HG03521 (cell line): Measurements from ENCODE around the gene PAPOLG.
"Not testable (repeated sequence)": the region's sequence is repeated elsewhere in the genome, so short reads cannot be mapped to it uniquely, and the experiment has no call there.

Experiments used
- ATAC-seq: cut with Tn5 transposase; IDR thresholded peaks from one replicate; pipeline ENCODE4 v1.9.1; 2021; ENCODE audit warnings: mild to moderate bottlenecking, moderate library complexity; ENCODE audit not compliant: unreplicated experiment

Gene PAPOLG

DNA sequence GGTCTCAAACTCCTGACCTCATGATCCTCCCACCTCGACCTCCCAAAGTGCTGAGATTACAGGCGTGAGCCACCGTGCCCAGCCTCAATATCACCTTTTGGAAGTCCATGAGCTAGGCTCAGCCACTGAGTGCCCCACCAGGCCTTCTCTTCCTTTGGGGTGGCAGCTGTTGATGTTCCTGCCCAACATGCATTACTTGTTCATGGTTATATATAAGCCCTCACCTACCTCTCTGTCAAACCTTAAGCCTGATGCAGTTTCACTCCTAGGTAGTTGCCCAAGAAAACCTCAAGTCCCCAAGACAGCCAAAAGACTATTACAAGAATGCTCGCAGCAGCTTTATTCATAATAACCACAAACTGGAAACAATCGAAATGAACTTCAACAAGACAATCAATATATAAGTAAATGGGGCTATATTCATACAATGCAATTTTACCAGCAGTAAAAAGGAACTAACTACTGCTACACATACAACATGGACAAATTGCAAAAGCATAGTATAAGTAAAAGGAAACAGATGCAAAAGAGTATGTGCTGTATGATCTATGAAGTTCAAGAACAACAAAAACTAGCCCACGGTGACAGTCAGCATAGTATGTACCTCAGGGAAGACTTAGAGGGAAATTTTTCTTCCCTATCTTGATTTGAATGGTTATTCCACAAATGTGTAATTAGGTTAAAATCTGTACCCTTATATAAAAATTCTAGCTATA, 65.7 kb downstream of the PAPOLG start:
- no peak for ATAC-seq

DNA sequence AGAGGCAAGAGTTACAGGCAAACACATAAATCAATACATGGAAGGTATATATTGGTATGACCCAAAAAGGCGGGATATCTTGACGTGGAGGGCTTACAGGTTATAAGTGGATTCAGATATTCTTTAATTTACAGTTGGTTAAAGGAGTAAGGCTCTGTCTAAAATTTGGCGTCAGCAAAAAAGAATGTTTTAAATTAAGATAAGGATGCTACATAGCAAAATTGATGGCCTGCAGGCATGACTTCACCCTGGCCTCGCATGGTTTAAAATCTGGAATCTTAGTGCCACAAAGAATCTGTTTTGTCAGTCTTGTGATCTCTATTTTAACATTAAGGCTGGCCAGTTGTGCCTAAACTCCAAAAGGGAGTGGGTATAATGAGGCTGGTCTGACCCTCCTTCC, 66.9 kb downstream of the PAPOLG start:
- ATAC-seq, result no peak

DNA sequence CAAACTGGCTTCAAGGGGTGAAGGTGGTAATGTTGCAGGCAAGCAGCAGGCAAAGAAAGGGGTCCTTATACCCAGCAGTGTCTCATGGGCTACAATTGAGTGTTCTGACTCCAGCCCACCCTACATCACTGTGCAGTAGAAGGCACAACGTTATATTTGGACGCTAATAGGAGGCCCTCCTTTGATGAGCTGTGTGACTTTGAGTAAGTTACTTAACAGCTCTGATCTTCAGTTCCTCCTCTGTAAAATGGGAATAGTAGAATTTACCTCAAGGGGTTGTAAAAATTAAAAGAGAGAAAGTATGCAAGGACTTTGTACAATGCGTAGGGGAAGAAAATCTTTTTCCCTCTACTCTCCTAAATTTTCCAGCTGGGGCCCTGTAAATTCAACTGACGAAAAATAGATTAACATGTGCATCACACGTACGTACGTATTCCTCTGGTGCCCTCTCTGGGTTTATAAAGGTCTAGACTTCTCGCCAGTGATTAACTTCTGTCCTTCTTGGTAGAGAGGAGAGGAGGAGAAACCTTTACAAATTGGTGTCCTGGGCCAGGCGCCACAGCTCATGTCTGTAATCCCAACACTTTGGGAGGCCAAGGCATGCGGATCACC, 67.7 kb downstream of the PAPOLG start:
- no peak for ATAC-seq

DNA sequence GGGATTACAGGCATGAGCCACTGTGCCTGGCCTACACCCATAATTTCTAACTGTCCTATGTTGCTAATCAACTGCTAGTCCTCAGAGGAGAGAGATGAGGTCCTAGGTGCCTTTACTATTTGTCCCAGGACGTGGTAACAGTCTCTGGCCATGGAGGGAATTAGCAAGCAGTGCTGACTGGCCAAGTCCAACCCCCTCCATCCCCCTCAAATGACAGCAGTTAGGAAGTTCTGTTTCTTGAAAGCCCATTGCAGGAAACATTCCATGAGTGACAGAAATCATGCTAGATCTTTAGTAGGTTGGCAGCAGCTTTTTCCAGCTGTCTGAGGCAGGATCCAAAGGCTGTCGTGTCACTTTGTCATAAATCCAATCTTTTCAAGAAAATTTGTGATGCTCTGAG, 69.6 kb downstream of the PAPOLG start:
- ATAC-seq, result no peak

DNA sequence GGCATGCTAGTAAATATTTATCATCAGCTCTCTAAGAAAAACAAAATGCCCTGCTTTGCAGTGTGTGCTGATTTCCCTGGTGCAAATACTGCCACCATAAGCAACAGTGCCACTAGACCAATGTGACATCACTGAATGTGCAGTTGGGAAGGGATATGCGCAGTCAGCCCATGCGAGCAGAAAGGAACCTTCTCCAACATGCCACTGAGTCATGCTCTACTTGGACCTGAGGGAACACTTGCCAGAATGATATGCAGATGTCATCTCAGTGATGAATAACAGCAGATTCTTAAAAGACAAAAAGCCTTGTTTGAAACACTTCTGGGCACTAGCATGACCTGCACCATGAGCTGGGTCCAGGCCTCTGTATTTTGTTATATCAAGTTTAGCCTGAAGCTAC, 70.0 kb downstream of the PAPOLG start:
- no peak for ATAC-seq

DNA sequence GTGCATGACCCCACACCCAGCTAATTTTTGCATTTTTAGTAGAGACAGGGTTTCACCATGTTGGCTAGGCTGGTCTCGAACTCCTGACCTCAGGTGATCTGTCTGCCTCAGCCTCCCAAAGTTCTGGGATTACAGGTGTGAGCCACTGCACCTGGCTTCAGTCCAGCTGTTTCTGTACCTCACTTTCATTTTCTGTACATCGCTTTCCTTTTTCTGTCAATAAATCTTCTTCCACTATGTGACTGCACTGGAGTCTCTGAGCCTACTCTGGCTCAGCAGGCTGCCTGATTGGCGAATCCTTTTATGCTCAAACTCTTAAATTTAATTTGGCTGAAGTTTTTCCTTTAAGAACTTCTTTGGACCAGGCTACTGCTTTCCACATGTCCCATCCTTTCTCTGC, 70.8 kb downstream of the PAPOLG start:
- ATAC-seq, result not testable (repeated sequence)

DNA sequence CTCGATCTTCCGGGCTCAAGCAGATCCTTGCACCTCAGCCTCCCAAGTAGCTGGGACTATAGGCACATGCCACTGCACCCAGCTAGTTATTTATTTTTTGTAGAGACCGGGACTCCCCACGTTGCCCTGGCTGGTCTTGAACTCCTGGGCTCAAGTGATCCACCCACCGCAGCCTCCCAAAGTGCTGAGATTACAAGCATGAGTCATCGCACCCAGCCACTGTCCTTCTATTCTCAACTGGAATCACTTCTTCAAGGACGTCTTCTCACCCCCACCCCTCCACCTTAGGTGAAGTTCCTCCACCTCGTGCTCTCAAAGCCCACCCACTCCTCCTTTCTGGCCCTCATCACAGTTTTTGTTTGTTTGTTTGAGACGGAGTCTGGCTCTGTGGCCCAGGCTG, 71.3 kb downstream of the PAPOLG start:
- ATAC-seq, result no peak

DNA sequence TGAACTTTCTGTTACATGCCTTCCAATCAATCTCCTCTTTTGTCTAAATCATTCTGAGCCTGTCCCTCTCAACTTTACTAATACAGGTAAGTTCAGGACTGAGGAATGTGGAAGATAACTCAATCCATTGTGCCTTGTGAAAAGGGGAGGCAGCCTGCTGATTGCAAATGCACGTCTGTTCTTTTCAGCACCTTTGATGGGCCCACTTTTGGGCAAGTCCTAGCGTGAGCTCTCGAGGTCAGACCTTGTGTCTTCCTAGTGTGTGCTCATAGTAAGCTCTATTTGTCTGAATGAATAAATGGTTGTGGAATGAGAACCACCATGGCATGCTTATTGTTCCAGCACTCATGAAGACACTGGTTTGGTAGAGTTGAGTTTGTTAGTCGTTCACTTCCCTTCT, 74.9 kb downstream of the PAPOLG start:
- no peak for ATAC-seq

DNA sequence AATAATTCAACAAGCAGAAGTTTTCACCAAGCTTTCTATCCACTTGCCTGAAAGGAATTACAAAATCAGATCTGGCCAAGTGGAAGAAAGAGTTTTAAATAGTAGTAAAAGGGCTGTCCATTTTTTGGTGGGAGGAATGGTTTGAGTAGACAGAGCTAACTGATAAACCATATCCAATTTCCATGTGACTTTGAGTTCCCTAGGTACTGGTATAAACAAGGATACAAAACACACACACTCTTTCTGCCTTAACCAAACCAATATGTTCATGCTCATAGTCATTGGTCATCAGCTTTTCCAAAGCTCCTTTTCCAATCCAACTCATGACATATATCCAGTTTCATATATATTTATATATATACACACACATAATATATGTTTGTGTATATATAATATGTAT, 75.9 kb downstream of the PAPOLG start:
- ATAC-seq, result no peak

DNA sequence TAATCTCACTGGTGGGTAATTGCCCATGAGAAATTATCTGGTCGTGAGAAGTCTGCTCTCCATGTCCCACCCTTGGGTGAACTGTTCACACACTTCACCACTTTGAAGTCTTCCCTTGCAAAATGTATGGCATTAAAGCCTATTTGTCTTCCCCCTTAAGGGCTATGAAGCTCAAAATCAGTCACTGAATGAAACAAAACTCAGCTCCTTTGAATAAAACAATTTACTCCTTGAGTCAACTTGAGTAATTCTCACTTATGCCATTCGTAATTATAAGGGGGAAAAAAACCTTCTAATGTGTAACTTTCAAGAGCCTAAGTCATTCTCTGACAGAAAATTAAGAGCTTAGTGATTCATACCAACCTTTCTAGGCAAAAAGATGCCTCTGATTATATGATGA, 76.6 kb downstream of the PAPOLG start:
- no peak for ATAC-seq

DNA sequence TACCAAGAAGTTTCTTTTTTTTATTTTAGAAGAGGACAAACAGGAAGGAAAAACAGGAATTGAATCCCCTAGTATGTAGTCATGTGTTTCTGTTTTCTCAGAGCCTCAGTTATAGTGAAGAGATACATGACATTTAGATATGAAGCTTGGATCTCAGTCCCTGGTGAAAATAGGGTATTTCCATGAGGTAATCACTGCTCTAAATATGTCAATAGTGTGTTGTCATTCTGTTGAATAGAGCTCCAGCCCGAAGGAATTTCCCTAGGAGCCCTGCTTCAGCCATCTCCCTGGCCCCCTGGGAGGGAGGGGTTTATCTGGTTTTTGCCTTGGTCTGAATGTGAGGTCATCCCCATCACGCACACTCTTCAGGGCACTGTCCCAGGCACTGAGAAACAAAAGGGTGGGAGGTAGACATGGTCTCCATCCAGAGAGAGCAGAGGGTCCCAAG, 78.2 kb downstream of the PAPOLG start:
- ATAC-seq, result peak; percentile 27

DNA sequence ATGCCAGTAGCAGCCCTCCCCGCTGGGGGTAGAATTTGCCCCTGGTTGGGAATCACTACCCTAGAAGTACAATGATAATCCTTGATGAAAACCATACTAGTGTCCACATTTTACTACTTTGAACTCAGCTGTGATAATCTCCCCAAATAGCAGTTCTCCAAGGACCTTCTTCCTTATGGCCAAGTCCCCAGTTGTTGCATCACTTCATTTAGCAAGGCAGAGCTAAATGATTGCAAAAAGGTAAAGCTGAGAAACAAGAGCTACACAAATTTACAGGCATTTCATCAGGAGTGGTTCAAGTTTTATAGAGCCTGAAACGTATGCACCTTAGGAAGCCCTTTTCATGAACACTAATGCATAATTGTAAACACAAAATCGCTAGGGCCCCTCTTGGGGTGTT, 80.4 kb downstream of the PAPOLG start:
- ATAC-seq, result no peak

DNA sequence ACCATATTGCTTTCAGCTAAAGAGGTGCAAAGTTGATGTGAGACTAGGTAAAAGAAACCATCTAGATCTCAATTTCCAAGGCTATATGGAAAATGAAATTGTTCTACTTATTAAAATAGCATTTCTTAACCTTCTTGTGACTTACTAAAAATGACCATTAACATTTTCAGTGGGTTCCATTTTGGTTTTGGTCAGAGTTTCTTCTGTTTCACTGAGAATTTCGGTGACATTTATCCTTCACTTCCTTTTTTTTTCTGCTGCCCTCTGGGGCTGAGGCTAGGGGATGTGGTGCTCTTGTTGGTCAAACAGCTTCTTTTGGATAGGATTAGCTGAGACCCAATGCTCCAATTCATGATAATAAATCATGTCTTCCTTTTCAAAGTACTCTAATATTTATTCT, 81.1 kb downstream of the PAPOLG start:
- no peak for ATAC-seq

DNA sequence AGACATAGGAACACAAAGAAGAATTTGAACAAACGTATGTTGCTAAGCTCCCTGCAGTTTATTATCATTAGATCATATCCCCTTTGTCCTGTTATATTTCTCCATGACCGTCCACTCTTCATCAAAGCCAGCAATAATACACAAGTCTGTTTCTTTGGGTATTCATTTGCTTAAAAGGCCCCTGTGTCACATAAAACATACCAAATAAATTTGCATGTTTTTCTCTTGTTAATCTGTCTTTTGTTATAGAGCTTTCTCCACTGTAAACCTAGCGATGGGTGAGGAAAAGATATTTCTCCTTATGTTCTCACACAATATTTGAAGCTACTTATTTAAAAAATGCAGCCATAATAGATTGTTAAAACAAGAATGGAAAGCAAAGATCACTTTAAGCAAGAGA, 82.4 kb downstream of the PAPOLG start:
- ATAC-seq, result no peak

DNA sequence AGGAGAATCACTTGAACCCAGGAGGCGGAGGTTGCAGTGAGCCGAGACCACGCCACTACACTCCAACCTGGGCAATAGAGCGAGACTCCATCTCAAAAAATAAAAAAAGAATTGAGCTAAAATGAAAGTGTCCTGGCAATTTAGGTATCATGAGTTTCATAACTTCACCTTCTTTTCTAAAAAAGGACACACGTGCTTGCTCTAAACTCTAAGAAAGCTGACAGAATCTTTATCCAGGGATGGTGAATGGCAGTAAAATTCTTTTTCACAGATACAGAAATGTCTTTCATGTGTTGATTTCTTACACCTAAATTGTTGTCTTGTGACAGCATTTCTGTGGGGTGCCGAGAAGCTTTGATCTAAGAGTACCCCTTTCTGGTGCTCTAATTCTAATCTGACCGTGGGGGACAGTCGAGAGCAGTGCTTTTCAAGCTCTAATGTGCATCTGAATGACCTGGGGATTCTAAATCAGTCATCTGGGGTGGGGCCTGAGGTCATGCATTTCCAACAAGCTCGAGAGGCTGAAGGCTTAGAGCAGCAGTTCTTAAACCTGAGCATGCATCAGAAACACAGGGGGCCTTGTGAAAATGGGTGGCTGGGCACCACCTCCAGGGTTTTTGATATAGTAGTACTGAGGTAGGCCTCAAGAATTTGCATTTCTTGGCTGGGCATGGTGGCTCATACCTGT, 83.2 kb downstream of the PAPOLG start:
- peak; percentile 41 for ATAC-seq

DNA sequence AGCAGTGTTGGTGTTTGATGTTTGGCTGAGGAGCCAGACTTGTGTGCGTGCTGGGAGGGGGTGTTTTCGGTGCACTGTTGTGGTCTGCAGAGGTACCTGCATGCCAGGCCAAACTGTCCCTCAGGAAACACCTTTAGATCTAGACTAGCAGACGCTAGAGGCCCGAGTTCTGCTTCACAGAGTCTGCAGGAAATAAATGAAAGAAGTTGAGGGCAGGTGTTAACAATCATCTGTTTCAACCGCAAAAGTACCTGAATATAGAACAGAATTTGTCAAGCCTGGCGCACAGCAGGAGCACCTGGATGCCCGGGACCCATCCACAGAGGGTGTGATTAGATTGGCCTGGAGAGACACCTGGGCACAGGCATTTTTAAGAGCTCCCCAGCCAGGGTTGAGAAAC, 84.8 kb downstream of the PAPOLG start:
- peak; percentile 39 for ATAC-seq

DNA sequence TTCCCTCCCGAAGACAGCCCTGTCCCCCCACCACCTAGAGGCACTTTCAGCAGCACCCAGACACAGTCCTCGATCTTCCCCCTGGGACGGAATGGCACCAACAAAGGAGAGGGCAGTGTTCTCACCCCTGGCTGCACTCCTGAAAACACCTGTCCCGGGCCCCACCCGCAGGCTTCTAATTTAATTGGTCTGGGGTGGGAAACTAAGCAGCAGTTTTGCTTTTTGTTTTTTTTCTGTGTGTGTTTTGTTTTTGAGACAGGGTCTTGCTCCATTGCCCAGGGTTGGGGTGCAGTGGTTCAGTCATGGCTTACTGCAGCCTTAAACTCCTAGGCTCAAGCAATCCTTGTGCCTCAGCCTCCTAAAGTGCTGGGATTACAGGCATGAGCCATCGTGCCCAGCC, 86.9 kb downstream of the PAPOLG start:
- no peak for ATAC-seq

DNA sequence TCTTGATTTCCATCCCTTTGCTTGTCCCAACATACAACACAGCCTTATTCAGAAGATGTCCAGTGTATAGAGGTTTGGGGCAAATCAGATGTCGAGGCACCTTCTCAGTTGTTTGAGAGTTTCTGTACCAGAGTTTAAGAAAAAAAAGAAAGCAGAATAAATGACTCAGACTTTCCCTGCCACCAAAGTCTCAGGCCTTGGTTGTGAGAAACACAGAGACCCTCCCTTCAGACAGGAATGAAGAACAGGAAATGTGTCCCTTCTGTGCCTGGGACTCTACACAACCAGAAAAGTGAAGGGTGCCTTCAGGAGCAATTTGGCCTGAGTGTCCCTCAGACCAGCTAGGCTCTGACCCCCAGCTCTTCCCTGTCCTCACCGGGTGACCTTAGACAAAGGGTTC, 88.0 kb downstream of the PAPOLG start:
- ATAC-seq, result no peak

DNA sequence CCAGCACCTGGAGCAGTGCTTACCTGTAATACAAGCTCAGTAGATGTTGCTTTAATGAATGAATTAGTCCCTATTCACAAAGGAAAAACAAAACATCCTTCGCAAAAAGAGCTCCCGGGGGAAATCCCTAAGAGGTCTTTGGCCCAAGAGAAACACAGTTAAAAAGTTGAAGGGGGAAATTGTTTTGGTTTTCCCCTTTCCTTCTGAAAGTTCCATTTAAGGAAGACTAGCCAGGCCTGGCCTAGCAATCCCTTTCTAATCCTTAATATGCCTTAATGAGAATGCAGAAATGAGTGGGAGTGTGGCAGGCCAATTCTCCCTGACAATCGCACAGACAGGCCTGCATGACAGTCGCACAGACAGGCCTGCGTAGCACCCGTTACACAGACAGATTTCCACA, 91.8 kb downstream of the PAPOLG start:
- no peak for ATAC-seq
